NCI-H82 treated with DMSO at 0.1 percent for 48 hours (cell line): ENCODE data around the gene C1QTNF12.

Source experiments
- DNase-seq: peaks from one replicate; lab custom pipeline; 2025; ENCODE audit not compliant: unreplicated experiment; lab: John Stamatoyannopoulos, UW

The C1QTNF12 gene

GRCh38 chr1:1215080-1215676 is 31.3 kb downstream of the C1QTNF12 start:
- DNase-seq: no peak

GRCh38 chr1:1213345-1214265 is 32.9 kb downstream of the C1QTNF12 start, which contains the start of gene TNFRSF4:
Gene TNFRSF4, minus strand, starts transcription at chr1:1214153. Its CDS starts 26 bp downstream, at chr1:1214127.
- no peak for DNase-seq

- DNase-seq: no peak
Observed at GRCh38 chr1:1212780-1213344, 33.7 kb downstream of the C1QTNF12 start.

GRCh38 chr1:1211541-1212441 is 34.7 kb downstream of the C1QTNF12 start:
- DNase-seq: no peak

GRCh38 chr1:1210726-1211540 is 35.6 kb downstream of the C1QTNF12 start:
- no peak for DNase-seq

GRCh38 chr1:1208713-1209433 is 37.6 kb downstream of the C1QTNF12 start:
- no peak for DNase-seq

- DNase-seq: no peak
Observed at GRCh38 chr1:1207571-1207892, 39.0 kb downstream of the C1QTNF12 start.

GRCh38 chr1:1206966-1207531 is 39.5 kb downstream of the C1QTNF12 start:
- DNase-seq: no peak

GRCh38 chr1:1206376-1206965 is 40.1 kb downstream of the C1QTNF12 start, which contains the start of gene TNFRSF18:
Gene TNFRSF18, minus strand, starts transcription at chr1:1206592. Its CDS starts 21 bp downstream, at chr1:1206571.
- no peak for DNase-seq

GRCh38 chr1:1205769-1206375 is 40.6 kb downstream of the C1QTNF12 start:
- no peak for DNase-seq

- no peak for DNase-seq
Observed at GRCh38 chr1:1204998-1205768, 41.3 kb downstream of the C1QTNF12 start.

GRCh38 chr1:1204425-1204920 is 42.0 kb downstream of the C1QTNF12 start:
- no peak for DNase-seq

GRCh38 chr1:1203561-1204424 is 42.7 kb downstream of the C1QTNF12 start:
- DNase-seq: no peak

GRCh38 chr1:1202831-1203560 is 43.5 kb downstream of the C1QTNF12 start:
- no peak for DNase-seq

- no peak for DNase-seq
Observed at GRCh38 chr1:1200876-1201810, 45.4 kb downstream of the C1QTNF12 start.
